SU-DHL-6 (cell line): ENCODE results near the gene ARL4A.

ENCODE experiments used
- H2AFZ ChIP-seq: fragments of 200-600 bp; sonication (generic); 2 replicates; pipeline ENCODE4 v1.6.1; 2014; ENCODE audit warnings: low read depth, mild to moderate bottlenecking, moderate library complexity, mixed read lengths, antibody characterized with exemption, low read length; ENCODE audit not compliant: severe bottlenecking
- H3F3A ChIP-seq: fragments of 200-600 bp; shearing (Covaris generic); 2 replicates; pipeline ENCODE4 v1.6.0; 2016; ENCODE audit warnings: antibody characterized with exemption, mild to moderate bottlenecking; ENCODE audit not compliant: insufficient read depth
- H3K27ac ChIP-seq: fragments of 200-600 bp; sonication (generic); 2 replicates; pipeline ENCODE4 v1.5.1; 2016; ENCODE audit warnings: low read depth, mild to moderate bottlenecking, low read length, moderate library complexity, mixed read lengths
- H3K27me3 ChIP-seq: fragments of 200-600 bp; sonication (generic), shearing (Covaris generic); 2 replicates; pipeline ENCODE4 v1.6.0; 2014; ENCODE audit warnings: mild to moderate bottlenecking, low read length
- H3K36me3 ChIP-seq: fragments of 200-600 bp; sonication (generic); 2 replicates; pipeline ENCODE4 v1.6.1; 2014; ENCODE audit warnings: mild to moderate bottlenecking, low read length, mixed read lengths
- H3K4me2 ChIP-seq: fragments of 300-600, 200-600 bp; shearing (Covaris generic), sonication (generic); 2 replicates; pipeline ENCODE4 v1.6.0; 2014; ENCODE audit warnings: low read length, low read depth, mild to moderate bottlenecking; ENCODE audit not compliant: poor library complexity, severe bottlenecking
- H3K4me3 ChIP-seq: fragments of 200-600 bp; sonication (generic); 2 replicates; pipeline ENCODE4 v1.5.1; 2014; ENCODE audit warnings: antibody characterized with exemption, low read length, mild to moderate bottlenecking, mixed read lengths; ENCODE audit not compliant: insufficient read depth, poor library complexity, severe bottlenecking
- H3K79me2 ChIP-seq: fragments of 200-600 bp; sonication (generic); 2 replicates; pipeline ENCODE4 v1.6.1; 2014; ENCODE audit warnings: mild to moderate bottlenecking, low read length, moderate library complexity; ENCODE audit not compliant: insufficient read depth
- H3K9ac ChIP-seq: fragments of 200-600 bp; sonication (generic); 2 replicates; pipeline ENCODE4 v1.7.0; 2014; ENCODE audit warnings: mild to moderate bottlenecking, low read length
- H3K9me2 ChIP-seq: fragments of 200-600 bp; sonication (generic); replicated peaks from 2 replicates; pipeline ENCODE4 v1.6.1; 2014; ENCODE audit warnings: low read length; ENCODE audit not compliant: insufficient read depth
- H3K9me3 ChIP-seq: fragments of 200-600 bp; sonication (generic); 2 replicates; pipeline ENCODE4 v1.6.1; 2014; ENCODE audit warnings: low read length, mixed read lengths; ENCODE audit not compliant: insufficient read depth
- H4K20me1 ChIP-seq: fragments of 200-600 bp; sonication (generic); 2 replicates; pipeline ENCODE4 v1.6.1; 2014; ENCODE audit warnings: low read depth, mild to moderate bottlenecking, antibody characterized with exemption, low read length, moderate library complexity, mixed read lengths
- EZH2phosphoT487 ChIP-seq: fragments of 200-600 bp; sonication (generic), shearing (Covaris generic); conservative IDR thresholded peaks from 2 replicates; pipeline ENCODE4 v1.6.1; 2018; ENCODE audit warnings: mild to moderate bottlenecking, antibody characterized with exemption, low read length, moderate library complexity, mixed read lengths
- TF ChIP-seq, protein P1 (sequence below): fragments of 200-600 bp; sonication (generic); IDR thresholded peaks from one replicate; pipeline ENCODE4 v1.5.1; 2017; ENCODE audit warnings: antibody characterized with exemption, mild to moderate bottlenecking, low read length, moderate library complexity; ENCODE audit not compliant: insufficient read depth, poor library complexity, severe bottlenecking

The ARL4A gene

DNA sequence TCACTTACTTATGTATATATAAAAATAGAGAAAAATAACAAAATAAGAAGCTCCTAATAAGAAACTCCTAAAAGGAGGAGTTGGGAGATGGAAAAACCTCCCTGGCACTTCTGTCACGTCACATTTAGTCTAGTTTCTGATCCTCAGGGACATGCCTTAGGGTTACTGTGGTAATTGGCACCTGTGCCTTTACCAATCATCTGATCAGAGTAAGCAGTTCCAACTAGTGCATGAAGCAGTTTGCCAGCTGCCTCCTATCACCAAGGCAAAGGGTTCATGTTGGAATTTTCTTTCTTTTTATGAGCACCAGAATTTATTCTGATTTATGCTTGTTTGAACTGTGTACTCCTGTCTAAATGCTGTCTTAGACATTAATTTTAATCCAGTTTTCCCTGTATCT lies 49.9 kb downstream of the ARL4A start:
- TF ChIP-seq, protein P1, sequence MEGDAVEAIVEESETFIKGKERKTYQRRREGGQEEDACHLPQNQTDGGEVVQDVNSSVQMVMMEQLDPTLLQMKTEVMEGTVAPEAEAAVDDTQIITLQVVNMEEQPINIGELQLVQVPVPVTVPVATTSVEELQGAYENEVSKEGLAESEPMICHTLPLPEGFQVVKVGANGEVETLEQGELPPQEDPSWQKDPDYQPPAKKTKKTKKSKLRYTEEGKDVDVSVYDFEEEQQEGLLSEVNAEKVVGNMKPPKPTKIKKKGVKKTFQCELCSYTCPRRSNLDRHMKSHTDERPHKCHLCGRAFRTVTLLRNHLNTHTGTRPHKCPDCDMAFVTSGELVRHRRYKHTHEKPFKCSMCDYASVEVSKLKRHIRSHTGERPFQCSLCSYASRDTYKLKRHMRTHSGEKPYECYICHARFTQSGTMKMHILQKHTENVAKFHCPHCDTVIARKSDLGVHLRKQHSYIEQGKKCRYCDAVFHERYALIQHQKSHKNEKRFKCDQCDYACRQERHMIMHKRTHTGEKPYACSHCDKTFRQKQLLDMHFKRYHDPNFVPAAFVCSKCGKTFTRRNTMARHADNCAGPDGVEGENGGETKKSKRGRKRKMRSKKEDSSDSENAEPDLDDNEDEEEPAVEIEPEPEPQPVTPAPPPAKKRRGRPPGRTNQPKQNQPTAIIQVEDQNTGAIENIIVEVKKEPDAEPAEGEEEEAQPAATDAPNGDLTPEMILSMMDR: no peak
- no peak for TF ChIP-seq EZH2phosphoT487
- Histone ChIP-seq H4K20me1 (no peaks in the 10 kb centered on the region; the same call in 1 of the 2 replicates), H3K4me2 (no peak overlapping the region), H3F3A (no peaks in the 10 kb centered on the region), H2AFZ (no peak overlapping the region), H3K36me3 (no peaks in the 10 kb centered on the region), H3K9me3 (no peaks in the 10 kb centered on the region), H3K9me2 (no peaks in the 10 kb centered on the region), H3K9ac (no peak overlapping the region), H3K27me3 (0 out of 2 replicates have a peak, but pooled peaks cover 6% of the 10 kb centered on the region), H3K79me2 (no peaks in the 10 kb centered on the region), H3K27ac (no peak overlapping the region), H3K4me3 (no peak overlapping the region)

DNA sequence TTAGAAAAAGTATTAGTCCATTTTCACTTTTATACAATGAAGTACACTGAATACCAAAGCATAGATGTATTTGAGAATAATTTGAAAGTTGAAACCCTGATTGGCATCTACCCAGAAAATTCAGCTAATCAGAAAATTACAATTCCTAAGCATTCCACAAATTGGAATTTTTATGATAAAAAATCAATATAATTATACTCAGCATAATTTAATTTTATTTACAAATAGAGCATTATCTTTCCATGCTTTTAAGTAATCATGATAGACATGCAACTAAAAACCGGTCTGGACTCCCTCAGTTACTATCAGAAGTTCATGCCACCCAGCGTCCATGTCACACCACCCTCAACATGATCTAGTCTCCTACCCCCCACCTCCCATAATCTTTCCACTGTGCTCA lies 50.4 kb downstream of the ARL4A start:
- no peaks in the 10 kb centered on the region for H3K79me2 ChIP-seq
- H3F3A ChIP-seq: no peaks in the 10 kb centered on the region
- H3K27me3 ChIP-seq: 0 out of 2 replicates have a peak, but pooled peaks cover 6% of the 10 kb centered on the region
- no peaks in the 10 kb centered on the region; the same call in 1 of the 2 replicates for H4K20me1 ChIP-seq
- H2AFZ ChIP-seq: no peak overlapping the region
- H3K9me3 ChIP-seq: no peaks in the 10 kb centered on the region
- no peak overlapping the region for H3K4me2 ChIP-seq
- H3K4me3 ChIP-seq: no peak overlapping the region
- H3K9me2 ChIP-seq: no peaks in the 10 kb centered on the region
- TF ChIP-seq, protein P1: no peak
- TF ChIP-seq EZH2phosphoT487: no peak
- H3K36me3 ChIP-seq: no peaks in the 10 kb centered on the region
- no peak overlapping the region for H3K27ac ChIP-seq
- no peak overlapping the region for H3K9ac ChIP-seq

DNA sequence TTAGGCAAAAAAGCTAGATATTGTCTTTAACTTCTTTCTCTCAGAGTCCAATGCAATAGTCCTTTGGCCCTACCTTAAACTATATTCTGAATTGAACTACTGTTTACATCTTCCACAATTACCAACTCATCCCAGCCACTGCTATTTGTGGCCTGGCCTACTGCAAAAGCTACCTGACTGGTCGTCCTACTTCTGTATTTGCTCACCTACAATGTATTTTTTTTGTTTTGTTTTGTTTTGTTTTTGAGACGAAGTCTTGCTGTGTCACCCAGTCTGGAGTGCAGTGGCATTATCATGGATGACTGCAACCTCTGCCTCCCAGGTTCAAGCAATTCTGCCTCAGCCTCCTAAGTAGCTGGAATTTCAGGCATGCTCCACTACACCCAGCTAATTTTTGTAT lies 51.2 kb downstream of the ARL4A start:
- Histone ChIP-seq H3K9ac (no peak overlapping the region), H3K4me2 (no peak overlapping the region), H3F3A (no peaks in the 10 kb centered on the region), H3K9me3 (no peaks in the 10 kb centered on the region), H3K36me3 (no peaks in the 10 kb centered on the region), H3K27me3 (0 out of 2 replicates have a peak, but pooled peaks cover 6% of the 10 kb centered on the region), H2AFZ (no peak overlapping the region), H4K20me1 (no peaks in the 10 kb centered on the region; the same call in 1 of the 2 replicates), H3K79me2 (no peaks in the 10 kb centered on the region), H3K4me3 (no peak overlapping the region), H3K9me2 (no peaks in the 10 kb centered on the region), H3K27ac (no peak overlapping the region)
- TF ChIP-seq, protein P1: no peak
- no peak for TF ChIP-seq EZH2phosphoT487
